Gastrocnemius medialis (tissue), 4 donors: ENCODE results near the gene KCTD16.

ENCODE experiments used
- POLR2A ChIP-seq, 2 donors: fragments of 450-650 bp; IDR thresholded peaks; one replicate each; pipeline ENCODE4 v1.6.1; 2017; ENCODE audit warnings: antibody characterized with exemption in 2 of 2, mild to moderate bottlenecking in 2 of 2, moderate library complexity in 2 of 2
- TF ChIP-seq, protein P1 (sequence below), 5 experiments: fragments of 450-650 bp in 3 of 5; fragments of 200-600 bp in 2 of 5; sonication (generic) in 2 of 5; IDR thresholded peaks in 4 of 5; conservative IDR thresholded peaks in 1 of 5; 1 replicate in 4 of 5; 2 replicates in 1 of 5; pipeline ENCODE4 v1.5.1; 2016 to 2019; ENCODE audit warnings: antibody characterized with exemption in 5 of 5, mild to moderate bottlenecking in 3 of 5, moderate library complexity in 3 of 5

DNA sequence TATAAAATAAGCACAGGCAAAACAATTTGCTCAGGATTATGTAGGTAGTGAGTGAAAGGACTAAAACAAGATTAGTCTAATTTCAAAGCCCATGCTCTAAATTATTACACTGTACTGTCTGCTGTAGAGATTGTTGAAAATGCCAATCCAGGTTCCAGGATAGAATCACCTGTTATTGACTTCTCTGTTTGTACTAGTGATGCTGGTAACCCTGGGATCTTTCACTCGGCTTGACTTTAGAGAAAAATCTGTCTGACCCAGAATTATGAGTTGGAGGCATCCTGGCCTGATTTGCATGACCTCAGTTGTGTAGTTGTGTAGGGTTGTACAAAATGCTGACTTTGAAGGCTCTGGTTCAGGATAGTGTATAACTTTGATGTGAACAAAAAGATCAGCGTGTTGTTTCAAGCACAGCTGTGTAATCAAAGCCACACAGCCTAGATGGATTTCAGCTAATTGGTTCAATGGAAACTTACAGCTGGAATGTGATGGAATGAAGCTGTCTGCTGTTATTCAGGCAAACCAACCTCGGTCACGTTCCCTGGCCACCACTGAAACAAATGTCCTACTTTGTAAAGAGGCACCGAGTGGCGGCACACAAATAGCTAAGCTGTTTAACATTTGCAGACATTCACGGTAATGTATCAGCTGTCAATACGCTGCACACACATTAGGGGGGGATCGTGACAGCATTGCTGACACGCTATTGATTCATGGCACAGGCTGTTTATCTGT lies 340.3 kb downstream of the KCTD16 start:
- TF ChIP-seq, protein P1, sequence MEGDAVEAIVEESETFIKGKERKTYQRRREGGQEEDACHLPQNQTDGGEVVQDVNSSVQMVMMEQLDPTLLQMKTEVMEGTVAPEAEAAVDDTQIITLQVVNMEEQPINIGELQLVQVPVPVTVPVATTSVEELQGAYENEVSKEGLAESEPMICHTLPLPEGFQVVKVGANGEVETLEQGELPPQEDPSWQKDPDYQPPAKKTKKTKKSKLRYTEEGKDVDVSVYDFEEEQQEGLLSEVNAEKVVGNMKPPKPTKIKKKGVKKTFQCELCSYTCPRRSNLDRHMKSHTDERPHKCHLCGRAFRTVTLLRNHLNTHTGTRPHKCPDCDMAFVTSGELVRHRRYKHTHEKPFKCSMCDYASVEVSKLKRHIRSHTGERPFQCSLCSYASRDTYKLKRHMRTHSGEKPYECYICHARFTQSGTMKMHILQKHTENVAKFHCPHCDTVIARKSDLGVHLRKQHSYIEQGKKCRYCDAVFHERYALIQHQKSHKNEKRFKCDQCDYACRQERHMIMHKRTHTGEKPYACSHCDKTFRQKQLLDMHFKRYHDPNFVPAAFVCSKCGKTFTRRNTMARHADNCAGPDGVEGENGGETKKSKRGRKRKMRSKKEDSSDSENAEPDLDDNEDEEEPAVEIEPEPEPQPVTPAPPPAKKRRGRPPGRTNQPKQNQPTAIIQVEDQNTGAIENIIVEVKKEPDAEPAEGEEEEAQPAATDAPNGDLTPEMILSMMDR (IDR thresholded peaks at IDR 0.05 in 4 of 5, conservative IDR thresholded peaks at IDR 0.05 in 1 of 5) = no peak
- TF ChIP-seq POLR2A (IDR thresholded peaks at IDR 0.05) = no peak
